Measurements from ENCODE around the gene DDO. TPM values are rescaled to one million over a fixed set of nuclear protein-coding genes. Genes with fewer than 3 reads are reported as not detected.

DDO gene
- total and polyA plus RNA-seq, 3 donors from 2014 or later = 0.19 to 0.73 (median 0.24) TPM

GRCh38 chr6:110425816-110426215, 10.4 kb upstream of the DDO start:
- Histone ChIP-seq H3K27me3 (no peaks in the 10 kb centered on the region), H3K9me3 (no peaks in the 10 kb centered on the region), H3K36me3 (ENCODE audit: low read depth, missing control alignments) (no peaks in the 10 kb centered on the region), H3K27ac (no peak overlapping the region), H3K4me1 (no peaks in the 10 kb centered on the region), H3K4me3 (no peak overlapping the region)
- intact Hi-C loops (cut with DNase I; ENCODE audit: low total_unique reads) = no loop called here
- DNase-seq = no peak
- WGBS, 2 donors = 48 to 53% methylated on average over 5 of the region's 5 CpGs
- TF ChIP-seq POLR2A (IDR thresholded peaks at IDR 0.05) = no peak
- no peak for TF ChIP-seq CTCF (IDR thresholded peaks at IDR 0.05)

- no peak for DNase-seq
- Histone ChIP-seq H3K27me3 (no peaks in the 10 kb centered on the region), H3K27ac (no peak overlapping the region), H3K4me1 (no peaks in the 10 kb centered on the region), H3K36me3 (ENCODE audit: low read depth, missing control alignments) (no peaks in the 10 kb centered on the region), H3K4me3 (no peak overlapping the region), H3K9me3 (no peaks in the 10 kb centered on the region)
- intact Hi-C loops (cut with DNase I; ENCODE audit: low total_unique reads) = no loop called here
- TF ChIP-seq CTCF (IDR thresholded peaks at IDR 0.05) = no peak
- no peak for TF ChIP-seq POLR2A (IDR thresholded peaks at IDR 0.05)
Measured at GRCh38 chr6:110422444-110422822, 7.1 kb upstream of the DDO start.

GRCh38 chr6:110421749-110422443, 6.5 kb upstream of the DDO start:
- WGBS, 2 donors = 65 to 88% methylated on average over 4 of the region's 4 CpGs
- H3K36me3 ChIP-seq (ENCODE audit: low read depth, missing control alignments) = no peaks in the 10 kb centered on the region

GRCh38 chr6:110419028-110419739, 3.8 kb upstream of the DDO start:
- no peaks in the 10 kb centered on the region for H3K36me3 ChIP-seq (ENCODE audit: low read depth, missing control alignments)
- 81 to 84% methylated on average over 5 to 6 of the region's 6 CpGs for WGBS, 2 donors
- no peak for TF ChIP-seq CTCF (IDR thresholded peaks at IDR 0.05)
- no peak for TF ChIP-seq POLR2A (IDR thresholded peaks at IDR 0.05)

More at GRCh38 chr6:110421749-110422443, 6.5 kb upstream of the DDO start:
- Histone ChIP-seq H3K27me3 (no peaks in the 10 kb centered on the region), H3K9me3 (no peaks in the 10 kb centered on the region), H3K4me1 (no peaks in the 10 kb centered on the region), H3K4me3 (no peak overlapping the region), H3K27ac (no peak overlapping the region)
- intact Hi-C loops (cut with DNase I; ENCODE audit: low total_unique reads) = no loop called here
- TF ChIP-seq CTCF (IDR thresholded peaks at IDR 0.05) (no peak), POLR2A (IDR thresholded peaks at IDR 0.05) (no peak)
- DNase-seq = no peak

More at GRCh38 chr6:110419028-110419739, 3.8 kb upstream of the DDO start:
- Histone ChIP-seq H3K27ac (no peak overlapping the region), H3K4me3 (no peak overlapping the region), H3K27me3 (no peaks in the 10 kb centered on the region), H3K9me3 (no peaks in the 10 kb centered on the region), H3K4me1 (no peaks in the 10 kb centered on the region)
- DNase-seq = no peak
- intact Hi-C loops (cut with DNase I; ENCODE audit: low total_unique reads) = no loop called here
